ENCODE data around the gene FKBP8.

DNA sequence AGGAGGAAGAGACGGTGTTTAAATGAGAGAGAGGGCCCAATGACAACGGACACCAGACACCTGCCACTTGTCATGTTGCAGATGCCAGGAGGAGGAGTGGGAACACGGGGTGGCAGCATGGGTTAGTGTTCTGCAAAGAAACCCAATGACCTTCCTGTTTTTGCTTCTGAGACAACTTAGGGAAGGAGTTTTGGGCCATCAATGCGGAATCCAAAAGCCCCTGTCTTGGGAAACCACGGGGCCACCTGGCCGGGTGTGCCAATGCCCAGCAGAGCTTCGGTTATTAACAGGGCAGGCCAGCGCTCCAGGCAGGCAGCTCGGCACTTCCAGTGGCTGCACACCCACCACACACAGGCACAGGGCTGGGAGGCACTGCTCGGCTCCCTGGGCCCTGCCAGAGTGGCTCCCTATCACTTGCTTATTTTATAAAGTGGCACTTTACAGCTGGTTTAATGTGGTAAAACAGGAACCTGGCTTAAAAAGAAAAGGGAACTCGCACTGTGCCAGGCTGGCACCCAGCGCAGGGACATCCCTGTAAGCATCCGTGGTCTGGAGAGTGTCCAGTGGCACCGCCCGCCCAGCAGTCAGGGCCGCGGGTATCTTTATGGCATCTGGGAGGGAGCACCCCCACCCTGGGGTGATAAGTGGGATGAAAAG, 40.6 kb downstream of the FKBP8 start:
- TF ChIP-seq, protein P1, sequence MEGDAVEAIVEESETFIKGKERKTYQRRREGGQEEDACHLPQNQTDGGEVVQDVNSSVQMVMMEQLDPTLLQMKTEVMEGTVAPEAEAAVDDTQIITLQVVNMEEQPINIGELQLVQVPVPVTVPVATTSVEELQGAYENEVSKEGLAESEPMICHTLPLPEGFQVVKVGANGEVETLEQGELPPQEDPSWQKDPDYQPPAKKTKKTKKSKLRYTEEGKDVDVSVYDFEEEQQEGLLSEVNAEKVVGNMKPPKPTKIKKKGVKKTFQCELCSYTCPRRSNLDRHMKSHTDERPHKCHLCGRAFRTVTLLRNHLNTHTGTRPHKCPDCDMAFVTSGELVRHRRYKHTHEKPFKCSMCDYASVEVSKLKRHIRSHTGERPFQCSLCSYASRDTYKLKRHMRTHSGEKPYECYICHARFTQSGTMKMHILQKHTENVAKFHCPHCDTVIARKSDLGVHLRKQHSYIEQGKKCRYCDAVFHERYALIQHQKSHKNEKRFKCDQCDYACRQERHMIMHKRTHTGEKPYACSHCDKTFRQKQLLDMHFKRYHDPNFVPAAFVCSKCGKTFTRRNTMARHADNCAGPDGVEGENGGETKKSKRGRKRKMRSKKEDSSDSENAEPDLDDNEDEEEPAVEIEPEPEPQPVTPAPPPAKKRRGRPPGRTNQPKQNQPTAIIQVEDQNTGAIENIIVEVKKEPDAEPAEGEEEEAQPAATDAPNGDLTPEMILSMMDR (conservative IDR thresholded peaks at IDR 0.05; ENCODE audit: low read length): no peak
- no peak for TF ChIP-seq EZH2phosphoT487 (IDR thresholded peaks at IDR 0.05; ENCODE audit: borderline replicate concordance, low read depth, low read length)
